ENCODE measurements around the gene CLASP1.
"Not testable (repeated sequence)": the region's sequence is repeated elsewhere in the genome, so short reads cannot be mapped to it uniquely, and the experiment has no call there.

The CLASP1 gene

DNA sequence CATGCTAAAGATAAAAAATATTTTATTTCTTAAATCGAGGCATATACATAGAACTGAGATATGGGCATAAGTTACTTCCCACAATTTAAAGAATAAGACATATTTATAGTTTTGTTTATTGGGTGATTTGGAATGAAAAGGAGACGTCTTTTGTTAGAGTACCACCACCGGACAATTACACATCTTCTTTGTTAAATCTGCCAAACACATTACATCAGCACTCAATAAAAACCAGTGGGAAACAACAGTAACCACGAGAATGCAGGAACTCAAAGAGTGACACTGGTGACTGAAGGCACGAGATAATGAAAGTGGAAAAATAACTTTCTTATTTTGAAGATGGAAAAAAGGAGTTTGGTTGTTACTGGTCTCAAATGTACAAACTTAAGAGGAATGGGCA lies 271.6 kb downstream of the CLASP1 start:
- in situ Hi-C loops (cut with HindIII; ENCODE audit: low pct_ligation_motif_present, low pct_unique_long_range_greater_than_20kb, low sequenced_read_pairs): no loop called here
- DNase-seq: no peak

DNA sequence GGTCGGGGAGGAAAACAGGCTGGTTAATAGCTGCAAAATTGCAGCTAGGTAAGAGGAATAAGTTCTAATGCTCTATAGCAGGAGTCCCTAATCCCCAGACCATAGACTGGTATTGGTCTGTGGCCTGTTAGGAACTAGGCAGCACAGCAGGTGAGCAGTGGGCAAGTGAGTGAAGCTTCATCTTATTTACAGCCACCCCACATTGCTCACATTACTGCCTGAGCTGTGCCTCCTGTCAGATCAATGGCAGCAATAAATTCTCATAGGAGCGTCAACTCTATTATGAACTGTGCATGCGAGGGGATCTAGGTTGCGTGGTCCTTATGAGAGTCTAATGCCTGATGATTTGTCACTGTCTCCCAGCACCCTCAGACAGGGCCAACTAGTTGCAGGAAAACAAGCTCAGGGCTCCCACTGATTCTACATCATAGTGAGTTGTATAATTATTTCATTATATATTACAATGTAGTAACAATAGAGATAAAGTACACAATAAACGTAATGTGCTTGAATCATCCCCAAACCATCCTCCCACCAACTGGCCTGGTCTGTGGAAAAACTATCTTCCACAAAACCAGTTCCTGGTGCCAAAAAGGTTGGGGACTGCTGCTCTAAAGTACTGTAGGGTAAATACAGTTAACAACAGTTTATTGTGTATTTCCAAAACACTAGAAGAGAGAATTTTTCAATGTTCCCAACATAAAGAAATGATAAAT lies 272.6 kb downstream of the CLASP1 start:
- in situ Hi-C loops (cut with HindIII; ENCODE audit: low pct_ligation_motif_present, low pct_unique_long_range_greater_than_20kb, low sequenced_read_pairs): no loop called here

DNA sequence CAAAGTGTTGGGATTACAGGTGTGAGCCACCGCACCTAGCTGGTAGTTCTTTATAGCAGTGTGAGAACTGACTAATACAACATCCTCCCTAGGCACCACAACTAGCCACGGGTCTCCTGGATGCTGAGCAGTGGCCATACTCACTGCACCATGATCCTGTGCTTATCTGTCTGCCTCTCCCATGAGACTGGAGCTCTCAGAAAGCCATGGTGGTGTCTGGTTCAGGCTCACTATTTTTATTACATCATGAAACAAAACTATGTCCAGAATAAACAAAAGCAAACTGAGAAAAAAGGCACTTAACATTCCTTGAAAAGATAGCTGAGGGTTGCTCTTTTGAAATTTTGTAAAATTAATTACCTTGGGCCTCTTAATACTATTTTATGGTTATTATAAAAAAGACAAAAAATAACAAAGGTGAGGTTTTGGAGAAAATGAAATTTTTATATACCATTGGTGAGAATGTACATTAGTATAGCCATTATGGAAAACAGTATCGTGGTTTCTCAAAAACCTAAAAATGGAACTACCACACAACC lies 273.6 kb downstream of the CLASP1 start:
- DNase-seq: no peak
- in situ Hi-C loops (cut with HindIII; ENCODE audit: low pct_ligation_motif_present, low pct_unique_long_range_greater_than_20kb, low sequenced_read_pairs): no loop called here

More for the DNA sequence above, 272.6 kb downstream of the CLASP1 start:
- DNase-seq: no peak

DNA sequence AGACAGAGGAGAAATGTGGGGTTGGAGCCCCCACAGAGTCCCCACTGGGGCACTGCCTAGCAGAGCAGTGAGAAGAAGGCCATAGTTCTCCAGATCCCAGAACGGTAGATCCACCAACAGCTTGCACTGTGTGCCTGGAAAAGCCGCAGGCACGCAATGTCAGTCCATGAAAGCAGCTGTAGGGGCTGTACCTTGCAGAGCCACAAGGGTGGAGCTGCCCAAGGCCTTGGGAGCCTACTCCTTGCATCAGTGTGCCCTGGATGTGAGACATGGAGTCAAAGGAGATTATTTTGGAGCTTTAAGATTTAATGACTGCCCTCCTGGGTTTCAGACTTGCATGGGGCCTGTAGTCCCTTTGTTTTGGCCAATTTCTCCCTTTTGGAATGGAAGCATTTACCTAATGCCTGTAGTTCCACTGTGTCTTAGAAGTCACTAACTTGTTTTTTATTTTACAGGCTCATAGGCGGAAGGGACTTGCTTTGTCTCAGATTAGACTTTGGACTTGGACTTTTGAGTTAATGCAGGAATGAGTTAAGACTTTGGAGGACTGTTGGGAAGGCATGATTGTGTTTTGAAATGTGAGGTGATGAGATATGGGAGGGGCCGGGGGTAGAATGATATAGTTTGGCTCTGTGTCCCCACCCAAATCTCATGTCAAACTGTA lies 274.7 kb downstream of the CLASP1 start:
- DNase-seq; in situ Hi-C loops (cut with HindIII; ENCODE audit: low pct_ligation_motif_present, low pct_unique_long_range_greater_than_20kb, low sequenced_read_pairs): not testable (repeated sequence)

DNA sequence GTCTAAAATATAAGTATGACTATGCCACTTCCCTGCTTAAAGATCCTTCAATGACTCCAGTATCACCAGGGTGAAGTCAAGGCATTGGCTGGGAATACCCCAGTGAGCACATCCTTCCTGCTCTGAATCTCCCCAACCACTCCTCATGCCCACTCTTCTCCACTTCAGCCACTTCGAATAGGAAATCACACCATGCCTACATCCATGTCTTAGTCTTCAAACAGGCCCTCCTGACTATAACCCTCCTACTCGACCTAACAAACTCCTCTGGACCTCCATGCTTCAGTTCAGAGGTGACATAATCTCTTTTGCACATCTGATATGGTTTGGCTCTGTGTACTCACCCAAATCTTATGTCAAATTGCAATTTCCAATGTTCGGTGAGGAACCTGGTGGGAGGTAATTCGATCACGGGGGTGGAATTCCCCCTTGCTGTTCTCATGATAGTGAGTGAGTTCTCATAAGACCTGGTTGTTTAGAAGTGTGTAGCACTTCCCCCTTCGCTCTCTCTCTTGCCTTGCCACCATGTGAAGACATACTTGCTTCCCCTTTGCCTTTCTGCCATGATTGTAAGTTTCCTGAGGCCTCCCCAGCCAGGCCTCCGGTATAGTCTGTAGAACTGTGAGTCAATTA lies 276.4 kb downstream of the CLASP1 start:
- DNase-seq: no peak
- in situ Hi-C loops (cut with HindIII; ENCODE audit: low pct_ligation_motif_present, low pct_unique_long_range_greater_than_20kb, low sequenced_read_pairs): no loop called here

DNA sequence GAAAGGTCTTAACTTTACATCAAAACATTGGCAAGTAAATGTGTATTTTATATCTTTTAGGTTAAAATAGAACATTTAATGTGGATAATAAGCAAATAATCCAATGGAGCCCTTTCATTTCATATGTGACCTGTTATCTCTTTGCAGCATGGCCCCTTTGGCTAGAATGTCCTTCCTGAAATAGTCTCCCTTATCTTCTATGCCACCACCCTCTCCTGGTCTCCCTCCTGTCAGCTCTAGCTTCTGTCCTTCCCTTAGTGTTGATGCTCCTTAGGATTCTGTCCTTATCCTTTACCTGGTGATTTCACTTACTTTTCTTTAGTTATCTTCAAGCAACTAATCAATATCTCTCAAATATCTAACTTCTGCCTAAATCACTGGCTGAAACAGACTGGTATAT lies 277.2 kb downstream of the CLASP1 start:
- no peak for DNase-seq
- in situ Hi-C loops (cut with HindIII; ENCODE audit: low pct_ligation_motif_present, low pct_unique_long_range_greater_than_20kb, low sequenced_read_pairs): no loop called here

DNA sequence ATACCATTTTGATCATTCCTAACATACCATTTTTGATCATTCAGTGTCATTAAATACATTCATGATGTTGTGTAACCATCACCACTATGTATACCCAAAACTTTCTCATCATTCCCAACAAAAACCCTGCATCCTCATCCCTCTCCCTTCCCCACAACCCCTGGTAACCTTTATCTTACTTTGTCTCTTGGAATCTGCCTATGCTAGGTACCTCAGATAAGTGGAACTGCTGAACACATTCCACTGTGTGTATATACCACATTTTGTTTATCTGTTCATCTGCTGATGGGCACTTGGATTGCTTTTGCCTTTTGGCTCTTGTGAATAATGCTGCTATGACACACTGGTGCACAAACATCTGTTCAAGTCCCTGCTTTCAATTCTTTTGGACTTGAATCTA lies 280.4 kb downstream of the CLASP1 start:
- DNase-seq: no peak
- in situ Hi-C loops (cut with HindIII; ENCODE audit: low pct_ligation_motif_present, low pct_unique_long_range_greater_than_20kb, low sequenced_read_pairs): no loop called here

DNA sequence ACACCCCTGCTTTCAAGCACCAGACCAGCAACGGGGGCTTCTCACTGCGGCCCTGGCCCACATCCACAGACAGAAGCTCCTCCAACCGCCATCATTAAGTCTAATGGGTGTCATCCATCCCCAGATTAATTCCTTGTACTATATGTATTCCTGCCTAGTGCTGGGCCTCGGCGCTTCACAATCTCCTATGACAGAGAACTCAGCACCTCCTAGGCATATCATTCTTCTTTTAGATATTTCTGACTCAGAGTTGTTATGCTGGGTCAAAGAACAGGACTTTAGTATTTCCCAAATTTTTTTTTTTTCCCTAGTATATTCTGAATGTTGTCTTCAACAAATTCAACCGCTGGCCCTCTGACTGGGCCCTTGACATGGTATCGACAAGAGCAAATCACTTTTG lies 281.1 kb downstream of the CLASP1 start:
- DNase-seq: no peak
- in situ Hi-C loops (cut with HindIII; ENCODE audit: low pct_ligation_motif_present, low pct_unique_long_range_greater_than_20kb, low sequenced_read_pairs): no loop called here

DNA sequence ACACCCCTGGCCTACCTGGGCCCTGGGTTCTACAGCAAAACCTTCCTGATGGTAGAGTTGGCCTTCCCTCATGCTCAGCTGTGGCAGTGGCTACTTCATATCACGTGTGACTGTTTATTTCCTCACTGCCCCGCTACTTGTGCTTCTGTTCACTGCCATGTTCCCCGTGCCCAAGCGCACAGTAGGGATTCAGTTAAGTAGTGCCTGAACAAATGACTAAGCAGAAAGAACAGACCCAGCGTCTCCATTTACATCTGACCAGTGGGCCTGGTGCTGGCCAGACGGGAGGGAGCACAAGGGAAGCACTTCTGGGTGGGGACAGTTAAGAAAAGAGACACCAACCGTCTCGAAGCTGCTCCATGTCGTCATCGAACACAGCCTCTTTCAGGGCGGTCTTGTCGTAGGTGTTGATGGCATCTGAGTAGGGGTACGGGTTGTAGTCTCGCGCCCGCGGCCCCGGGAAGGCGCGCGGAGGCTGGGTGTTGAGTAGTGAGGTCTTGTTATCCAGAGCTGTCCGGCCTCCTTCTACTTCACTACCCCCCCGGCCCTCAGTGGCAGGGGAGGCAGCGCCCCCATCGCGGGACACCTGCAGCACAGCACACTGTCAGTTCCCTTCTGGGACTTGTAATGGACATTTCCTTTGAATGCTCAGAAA lies 281.9 kb downstream of the CLASP1 start:
- DNase-seq: no peak
- in situ Hi-C loops (cut with HindIII; ENCODE audit: low pct_ligation_motif_present, low pct_unique_long_range_greater_than_20kb, low sequenced_read_pairs): no loop called here

DNA sequence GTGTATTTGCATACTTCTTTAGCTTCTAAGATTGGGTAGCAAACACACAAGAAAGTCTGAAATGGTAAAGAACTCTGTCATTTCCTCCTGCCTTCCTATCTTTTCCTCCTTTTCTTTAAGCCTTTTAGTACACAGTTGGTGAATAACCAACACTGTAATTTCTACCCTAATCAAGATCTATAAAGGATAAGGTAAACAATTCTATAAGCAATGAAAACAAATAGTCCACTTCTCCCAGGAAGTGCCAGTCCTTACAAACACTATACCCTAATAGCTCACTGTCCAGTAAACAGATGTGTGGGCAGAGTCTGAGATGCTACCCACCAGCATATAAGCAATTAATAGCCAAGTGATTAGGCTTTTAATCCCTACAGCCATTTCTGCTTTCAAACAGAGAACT lies 283.2 kb downstream of the CLASP1 start:
- in situ Hi-C loops (cut with HindIII; ENCODE audit: low pct_ligation_motif_present, low pct_unique_long_range_greater_than_20kb, low sequenced_read_pairs): no loop called here
- DNase-seq: no peak

DNA sequence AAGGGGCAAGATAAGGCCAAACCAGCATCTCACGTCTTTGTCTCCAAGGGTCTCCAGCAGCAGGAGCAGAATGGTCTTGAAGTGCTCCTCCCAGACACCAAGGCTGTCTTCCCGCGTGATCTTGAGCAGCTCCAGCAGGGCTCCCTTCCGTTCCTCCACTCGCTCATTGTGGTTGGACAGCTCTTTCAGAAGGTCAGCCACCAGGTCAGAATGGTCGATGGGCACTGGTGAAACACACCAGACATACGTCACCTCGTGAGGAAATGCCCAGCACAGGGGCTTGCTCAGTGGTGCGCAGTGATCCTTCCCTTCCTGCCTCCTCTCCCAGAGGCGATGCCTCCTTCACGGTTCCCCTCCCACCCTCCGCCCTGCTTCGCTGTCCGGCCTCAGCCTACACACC lies 284.2 kb downstream of the CLASP1 start:
- in situ Hi-C loops (cut with HindIII; ENCODE audit: low pct_ligation_motif_present, low pct_unique_long_range_greater_than_20kb, low sequenced_read_pairs): no loop called here
- DNase-seq: no peak

DNA sequence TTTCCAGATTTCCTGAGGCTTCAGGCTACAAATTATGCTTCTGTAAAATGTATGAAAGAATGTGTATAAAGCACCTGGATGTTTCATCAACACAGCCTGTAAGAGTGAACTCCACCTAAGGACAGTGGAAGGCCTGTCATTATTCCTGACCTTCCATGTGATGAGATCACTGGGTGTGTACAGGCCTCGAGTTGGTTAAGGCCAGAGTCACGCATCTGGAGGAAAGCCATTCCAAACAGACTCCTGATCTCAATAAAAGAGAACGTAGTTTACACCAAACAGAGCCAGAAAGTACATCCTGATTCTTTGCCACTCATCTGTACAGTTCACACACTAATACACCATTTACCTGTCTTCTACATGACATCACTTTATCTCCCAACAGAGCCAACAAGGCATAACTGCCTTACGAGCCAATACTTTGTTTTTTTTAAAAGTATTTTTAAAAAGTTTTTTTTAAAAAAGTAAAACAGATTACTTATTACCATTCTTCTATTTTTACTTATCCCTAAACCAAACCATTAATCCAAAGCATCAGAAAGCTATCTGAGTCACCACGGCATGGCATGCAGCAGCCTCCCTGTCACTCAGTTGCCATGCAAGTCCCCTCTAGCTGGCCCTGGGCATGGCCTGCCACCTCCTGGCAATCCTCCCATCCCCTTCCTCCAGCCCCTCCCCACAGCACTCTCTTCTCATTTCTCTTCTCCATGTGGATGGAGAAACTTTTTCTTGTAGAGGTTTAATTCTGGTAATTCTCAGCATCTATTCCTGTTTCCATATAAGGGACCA lies 285.4 kb downstream of the CLASP1 start:
- no peak for DNase-seq
- in situ Hi-C loops (cut with HindIII; ENCODE audit: low pct_ligation_motif_present, low pct_unique_long_range_greater_than_20kb, low sequenced_read_pairs): no loop called here

DNA sequence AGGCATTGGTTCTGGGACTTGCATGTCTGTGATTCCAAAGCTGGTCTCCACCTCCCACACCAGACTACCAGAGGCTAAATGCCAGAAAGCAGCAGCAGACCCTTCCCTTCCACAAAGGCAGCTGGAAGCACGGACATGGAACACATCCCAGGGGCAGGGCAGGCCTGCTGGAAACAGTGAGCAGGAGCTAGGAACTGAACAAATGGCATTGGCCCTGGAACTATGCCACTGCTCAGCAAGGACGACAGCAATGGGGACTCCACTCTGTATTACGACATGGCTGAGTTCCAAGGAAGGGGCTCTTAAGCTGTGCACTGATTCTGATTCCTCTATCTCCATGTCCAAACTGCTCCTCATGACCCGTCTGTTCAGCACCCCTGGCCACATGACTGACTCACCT lies 286.5 kb downstream of the CLASP1 start:
- no peak for DNase-seq
- in situ Hi-C loops (cut with HindIII; ENCODE audit: low pct_ligation_motif_present, low pct_unique_long_range_greater_than_20kb, low sequenced_read_pairs): no loop called here

DNA sequence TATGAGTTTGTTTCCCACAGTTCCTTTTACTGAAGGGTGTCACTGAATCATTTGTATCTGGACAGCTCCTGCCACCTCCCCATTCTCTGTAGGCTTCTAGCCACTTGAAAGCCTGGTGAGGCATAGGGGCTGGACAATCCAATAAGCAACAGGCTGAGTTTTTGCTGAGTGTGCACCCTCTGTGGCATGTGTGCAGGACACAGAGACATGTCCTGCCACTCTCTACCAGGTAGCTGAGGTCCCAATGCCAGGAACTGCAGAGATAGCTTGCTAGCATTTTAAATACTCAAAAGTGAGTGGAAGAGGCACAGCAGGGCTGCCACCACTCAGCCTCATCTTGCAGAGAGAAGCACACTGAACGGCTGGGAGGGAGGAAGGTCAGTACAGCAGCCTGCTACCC lies 287.0 kb downstream of the CLASP1 start:
- DNase-seq: no peak
- in situ Hi-C loops (cut with HindIII; ENCODE audit: low pct_ligation_motif_present, low pct_unique_long_range_greater_than_20kb, low sequenced_read_pairs): no loop called here

DNA sequence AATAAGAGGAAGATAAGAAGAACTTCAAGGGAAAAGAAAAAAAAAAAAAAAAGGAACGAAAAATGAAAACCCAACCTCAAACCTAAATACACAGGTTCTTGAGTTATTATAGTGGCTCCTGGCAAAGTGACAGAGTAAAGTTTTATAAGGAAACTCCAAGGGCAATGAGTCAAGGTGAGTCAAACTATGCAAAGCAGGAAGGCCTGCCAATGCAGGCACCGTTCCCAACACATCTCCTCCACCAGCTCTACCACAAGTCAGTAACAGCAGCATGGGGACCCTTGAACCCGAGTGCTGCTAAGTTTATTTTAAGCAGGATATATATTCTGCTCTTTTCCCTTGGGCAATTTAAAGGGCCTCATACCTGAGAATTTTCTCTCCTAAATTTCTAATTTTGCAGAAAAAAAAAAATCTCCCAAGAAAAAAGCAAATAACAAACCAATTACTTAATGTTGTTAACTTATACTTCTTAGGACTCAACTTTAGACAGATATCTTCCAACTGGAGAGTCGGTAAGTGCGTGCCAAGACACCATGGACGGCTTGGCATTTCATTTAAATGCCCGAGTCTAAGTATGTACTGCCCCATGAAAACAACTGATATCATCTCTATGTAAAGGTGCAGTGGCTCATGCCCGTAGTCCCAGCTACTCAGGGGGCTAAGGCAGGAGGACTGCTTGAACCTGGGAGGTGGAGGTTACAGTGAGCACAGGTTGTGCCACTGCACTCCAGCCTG lies 288.5 kb downstream of the CLASP1 start:
- in situ Hi-C loops (cut with HindIII; ENCODE audit: low pct_ligation_motif_present, low pct_unique_long_range_greater_than_20kb, low sequenced_read_pairs): no loop called here
- DNase-seq: peak; percentile 80

DNA sequence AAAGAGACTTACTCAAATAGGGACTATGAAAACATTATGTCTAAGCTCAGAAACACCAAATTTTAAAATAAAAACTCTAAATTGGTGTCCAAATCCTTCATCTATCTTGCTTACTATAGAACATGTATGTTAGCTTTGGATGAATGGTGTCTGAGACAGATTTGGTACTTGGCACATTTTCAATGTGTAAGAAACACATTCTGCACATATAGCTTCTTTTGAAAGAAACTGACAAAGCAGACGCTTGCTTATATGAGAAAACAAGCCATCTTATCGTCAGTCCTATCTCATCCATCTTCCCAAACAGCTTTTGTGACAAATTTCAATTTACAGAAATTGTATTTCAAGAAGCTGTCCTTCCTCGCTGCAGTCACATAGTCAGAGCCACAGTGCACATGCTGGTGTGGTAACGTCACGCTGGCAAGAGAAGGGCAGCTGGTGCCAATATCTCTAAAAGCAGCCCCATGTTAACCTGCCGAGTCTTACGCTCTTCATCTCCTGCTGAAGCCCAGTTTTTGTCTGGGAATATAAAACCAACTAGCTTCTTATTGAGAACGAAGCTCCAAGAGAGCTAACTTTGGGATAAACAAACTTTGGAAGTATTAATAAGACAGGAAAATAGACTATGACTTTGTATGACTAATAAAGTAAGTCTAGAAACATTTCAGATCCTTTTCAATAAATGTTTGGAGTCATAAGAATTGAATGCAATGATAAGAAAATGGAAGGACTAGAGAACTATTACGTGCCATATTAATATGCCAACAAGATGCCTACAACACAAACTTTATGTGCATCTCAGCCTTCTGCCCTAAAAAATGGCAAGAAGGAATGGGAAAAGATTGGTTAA lies 289.3 kb downstream of the CLASP1 start:
- in situ Hi-C loops (cut with HindIII; ENCODE audit: low pct_ligation_motif_present, low pct_unique_long_range_greater_than_20kb, low sequenced_read_pairs): no loop called here
- no peak for DNase-seq

DNA sequence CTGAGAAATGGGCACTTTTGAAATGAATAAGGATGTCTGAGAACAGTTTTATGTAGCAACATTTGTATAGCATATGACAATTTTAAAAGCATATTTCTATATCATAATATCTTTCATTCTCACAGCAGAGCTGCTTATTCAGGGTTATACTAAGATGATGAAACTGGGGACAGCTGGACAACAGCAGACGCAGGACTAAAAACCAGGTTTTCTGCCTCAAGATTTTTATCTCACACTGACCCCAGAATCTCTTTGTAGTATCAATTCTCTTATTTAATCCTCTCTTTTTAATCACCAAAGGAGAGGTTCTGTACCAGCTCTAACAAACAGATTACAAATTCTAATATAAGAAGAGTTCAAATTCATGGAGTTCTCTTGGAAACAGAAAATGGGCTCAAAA lies 290.1 kb downstream of the CLASP1 start:
- no peak for DNase-seq
- in situ Hi-C loops (cut with HindIII; ENCODE audit: low pct_ligation_motif_present, low pct_unique_long_range_greater_than_20kb, low sequenced_read_pairs): no loop called here
